B cell (primary cell): Measurements from ENCODE around the gene HDLBP. TPM values are rescaled to one million over a fixed set of nuclear protein-coding genes. Genes with fewer than 3 reads are reported as not detected.

Experiments
- ATAC-seq: fragments of 200-7000 bp; cut with Tn5 transposase; one replicate; pipeline ENCODE4 v1.10.0; 2021; ENCODE audit warnings: low read depth, mild to moderate bottlenecking, moderate number of reproducible peaks, moderate library complexity
- CTCF ChIA-PET: fragments of 350-600 bp; sonication (Branson Sonifier 250); formaldehyde crosslinking; loops from one replicate; lab custom pipeline; 2021; ENCODE audit warnings: antibody characterized with exemption, inconsistent platforms; lab: Charles Lee
- POLR2A ChIA-PET: fragments of 350-600 bp; sonication (Branson Sonifier 250); formaldehyde crosslinking; loops from one replicate; lab custom pipeline; 2021; ENCODE audit warnings: antibody characterized with exemption; lab: Charles Lee
- DNase-seq: peaks from one replicate; pipeline ENCODE4 v3.0.0; 2013
- H2AFZ ChIP-seq: 2 replicates; pipeline ENCODE4 v1.6.1; 2012; ENCODE audit warnings: mild to moderate bottlenecking, low read depth, low read length; ENCODE audit not compliant: insufficient read depth, poor library complexity, severe bottlenecking
- H3K27ac ChIP-seq, 2 donors: 1 replicate in 1 of 2; 2 replicates in 1 of 2; pipeline ENCODE4 v1.5.1; 2012 to 2013; ENCODE audit warnings: low read length in 2 of 2, mild to moderate bottlenecking in 2 of 2, moderate library complexity in 1 of 2
- H3K27me3 ChIP-seq, 4 experiments: fragments of 200-600 bp in 1 of 4; sonication (generic) in 1 of 4; replicated peaks in 1 of 4; 1 replicate in 2 of 4; 2 replicates in 2 of 4; pipeline versions ENCODE4 v1.6.1 to v1.7.0; 2013 to 2016; ENCODE audit warnings: low read length in 3 of 4, mild to moderate bottlenecking in 2 of 4, mixed read lengths in 1 of 4, moderate library complexity in 1 of 4; ENCODE audit not compliant: insufficient read depth in 4 of 4, control insufficient read depth in 3 of 4; ENCODE audit errors: control extremely low read depth in 1 of 4
- H3K36me3 ChIP-seq, 2 experiments: replicated peaks in 1 of 2; 1 replicate in 1 of 2; 2 replicates in 1 of 2; pipeline versions ENCODE4 v1.6.1 to v1.7.1; 2013; ENCODE audit warnings: low read length in 1 of 2; ENCODE audit not compliant: insufficient read depth in 2 of 2, control insufficient read depth in 1 of 2; ENCODE audit errors: control extremely low read depth in 1 of 2, extremely low read depth in 1 of 2
- H3K4me1 ChIP-seq, 2 donors: fragments of 200-600 bp in 1 of 2; sonication (generic) in 1 of 2; 1 replicate in 1 of 2; 2 replicates in 1 of 2; pipeline versions ENCODE4 v1.5.1 to v1.6.1; 2013 to 2017; ENCODE audit warnings: low read length in 2 of 2; ENCODE audit not compliant: control insufficient read depth in 2 of 2, insufficient read depth in 2 of 2
- H3K4me2 ChIP-seq: replicated peaks from 2 replicates; pipeline ENCODE3; 2012; ENCODE audit warnings: mild to moderate bottlenecking, low read depth, low read length; ENCODE audit not compliant: poor library complexity, severe bottlenecking
- H3K4me3 ChIP-seq, 5 experiments: fragments of 200-600 bp in 1 of 5; sonication (generic) in 1 of 5; 1 replicate in 3 of 5; 2 replicates in 2 of 5; pipeline versions ENCODE4 v1.5.1 to v1.7.0; 2011 to 2016; ENCODE audit warnings: low read length in 4 of 5, mild to moderate bottlenecking in 4 of 5, low read depth in 2 of 5, control low read depth in 1 of 5, moderate library complexity in 1 of 5; ENCODE audit not compliant: insufficient read depth in 1 of 5; ENCODE audit errors: control extremely low read depth in 1 of 5, extremely low read depth in 1 of 5
- H3K79me2 ChIP-seq: fragments of 200-600 bp; sonication (generic); one replicate; pipeline ENCODE4 v1.6.0; 2016; ENCODE audit warnings: low read length; ENCODE audit not compliant: control insufficient read depth, insufficient read depth
- H3K9ac ChIP-seq: fragments of 200-600 bp; sonication (generic); 2 replicates; pipeline ENCODE4 v1.6.1; 2017; ENCODE audit warnings: mild to moderate bottlenecking, low read length, moderate library complexity
- H3K9me3 ChIP-seq, 3 donors: one replicate each; pipeline versions ENCODE4 v1.6.1 to v1.7.1; 2013; ENCODE audit warnings: low read length in 2 of 3; ENCODE audit not compliant: control insufficient read depth in 2 of 3, insufficient read depth in 1 of 3; ENCODE audit errors: control extremely low read depth in 1 of 3
- H4K20me1 ChIP-seq: 2 replicates; pipeline ENCODE4 v1.6.0; 2012; ENCODE audit warnings: mild to moderate bottlenecking, low read length; ENCODE audit not compliant: insufficient read depth, control insufficient read depth, poor library complexity, severe bottlenecking
- H3K27ac Mint-ChIP-seq: one replicate; pipeline ENCODE4 v1.8.0; 2021; ENCODE audit warnings: mixed read lengths
- H3K27me3 Mint-ChIP-seq: one replicate; pipeline ENCODE4 v1.8.0; 2021; ENCODE audit warnings: mixed read lengths
- H3K4me1 Mint-ChIP-seq: one replicate; pipeline ENCODE4 v1.8.0; 2021; ENCODE audit warnings: mixed read lengths
- H3K4me3 Mint-ChIP-seq: one replicate; pipeline ENCODE4 v1.8.0; 2021; ENCODE audit warnings: mixed read lengths
- H3K9me3 Mint-ChIP-seq: one replicate; pipeline ENCODE4 v1.8.0; 2022; ENCODE audit warnings: mixed read lengths; ENCODE audit not compliant: insufficient read depth
- CTCF ChIP-seq: fragments of 200-600 bp; IDR thresholded peaks from one replicate; pipeline ENCODE4 v1.8.0; 2022; ENCODE audit warnings: antibody characterized with exemption, mild to moderate bottlenecking
- EZH2 ChIP-seq: IDR thresholded peaks from 2 replicates; pipeline ENCODE4 v1.6.1; 2012; ENCODE audit warnings: borderline replicate concordance, low read depth, mild to moderate bottlenecking, moderate library complexity, low read length; ENCODE audit not compliant: insufficient read depth, poor library complexity, severe bottlenecking
- WGBS: methylation state at CpG from one replicate; pipeline ENCODE4 v1.1.5; 2013; ENCODE audit warnings: missing lambda C conversion rate; ENCODE audit not compliant: insufficient coverage; 5-methylcytosine and 5-hydroxymethylcytosine counted together
- intact Hi-C: fragments of 100-400 bp; cut with micrococcal nuclease; formaldehyde crosslinking; loops from one replicate; pipeline ENCODE4 v1.10.0; 2022
- polyA plus RNA-seq: library from polyadenylated mRNA; depleted of rRNA; stranded (reverse); fragments of >200 nt; gene quantifications from 2 replicates; pipeline ENCODE4 v1.2.3, GENCODE V29; 2012
- total RNA-seq, 2 donors: library from RNA; stranded (reverse); fragments of 120-200 nt in 1 of 2; gene quantifications; 1 replicate in 1 of 2; 2 replicates in 1 of 2; pipeline versions ENCODE4 v1.2.3 to v1.2.4, GENCODE V29; 2013 to 2022

HDLBP gene
- total and polyA plus RNA-seq, 2 donors (not counting 1 experiment from before 2014, with no cell fraction given): 55.1 to 127 TPM

- Mint-ChIP-seq H3K27me3 (no peaks in the 10 kb centered on the region), H3K4me3 (no peak overlapping the region), H3K4me1 (no peaks in the 10 kb centered on the region), H3K27ac (no peak overlapping the region), H3K9me3 (no peaks in the 10 kb centered on the region)
- Histone ChIP-seq H2AFZ (no peak overlapping the region), H3K4me2 (no peak overlapping the region), H3K36me3 (peaks cover 17 to 70% of the 10 kb centered on the region in 2 experiments), H3K79me2 (peaks cover 8% of the 10 kb centered on the region), H3K4me1 (no peaks in the 10 kb centered on the region), H4K20me1 (peaks cover 8% of the 10 kb centered on the region), H3K9me3 (no peaks in the 10 kb centered on the region), H3K9ac (no peak overlapping the region), H3K4me3 (no peak overlapping the region), H3K27me3 (no peaks in the 10 kb centered on the region), H3K27ac (no peak overlapping the region)
- CTCF ChIA-PET: interaction anchor here (1.1 to 1.9 kb wide), 4 partner anchors 9 to 406 kb away, joined by 3 to 8 read pairs (median 4); no protein-coding TSS in a partner anchor
- DNase-seq (no peak), ATAC-seq (no peak)
- intact Hi-C loops: no loop called here
- POLR2A ChIA-PET: no interaction called here
- TF ChIP-seq CTCF (peak; percentile 36), EZH2 (no peak)
- 100% methylated on average over 4 of the region's 11 CpGs for WGBS
These were observed 57.9 kb downstream of the HDLBP start for GRCh38 chr2:241257419-241258032.

- Histone ChIP-seq H3K4me3 (no peak overlapping the region), H3K79me2 (peaks cover 8% of the 10 kb centered on the region), H3K9me3 (no peaks in the 10 kb centered on the region), H2AFZ (no peak overlapping the region), H3K36me3 (peaks cover 6 to 67% of the 10 kb centered on the region in 2 experiments), H3K27me3 (no peaks in the 10 kb centered on the region), H4K20me1 (peaks cover 8% of the 10 kb centered on the region), H3K4me2 (no peak overlapping the region), H3K4me1 (no peaks in the 10 kb centered on the region), H3K27ac (no peak overlapping the region), H3K9ac (no peak overlapping the region)
- no peak overlapping the region for H3K27ac Mint-ChIP-seq
- no peaks in the 10 kb centered on the region for H3K27me3 Mint-ChIP-seq
- WGBS: 100% methylated on average over 4 of the region's 11 CpGs
- ChIA-PET CTCF (interaction anchor here (1.9 kb wide), 1 partner anchor 11 kb away, joined by 8 read pairs; no protein-coding TSS in a partner anchor), POLR2A (no interaction called here)
- no peak for ATAC-seq
- H3K4me1 Mint-ChIP-seq: no peaks in the 10 kb centered on the region
- no peak overlapping the region for H3K4me3 Mint-ChIP-seq
- TF ChIP-seq EZH2: no peak
- no peak for TF ChIP-seq CTCF
- intact Hi-C loops: no loop called here
- no peak for DNase-seq
- H3K9me3 Mint-ChIP-seq: no peaks in the 10 kb centered on the region
These were observed 59.3 kb downstream of the HDLBP start for GRCh38 chr2:241256168-241256545.
